SK-N-MC (cell line): ENCODE results near the gene ARHGAP44.

Experiments used
- EZH2 ChIP-seq: fragments of 200-600 bp; sonication (generic); IDR thresholded peaks from one replicate; pipeline ENCODE4 v1.6.1; 2017; ENCODE audit warnings: antibody characterized with exemption
- FOXP2 ChIP-seq: optimal IDR thresholded peaks from 2 replicates; pipeline ENCODE3; 2011; ENCODE audit warnings: mild to moderate bottlenecking, moderate library complexity; ENCODE audit not compliant: insufficient read depth; ENCODE audit errors: extremely low read length, control extremely low read depth
- POLR2AphosphoS5 ChIP-seq: IDR thresholded peaks from 2 replicates; pipeline ENCODE4 v1.6.1; 2012; ENCODE audit warnings: mild to moderate bottlenecking, low read depth, low read length, borderline replicate concordance

DNA sequence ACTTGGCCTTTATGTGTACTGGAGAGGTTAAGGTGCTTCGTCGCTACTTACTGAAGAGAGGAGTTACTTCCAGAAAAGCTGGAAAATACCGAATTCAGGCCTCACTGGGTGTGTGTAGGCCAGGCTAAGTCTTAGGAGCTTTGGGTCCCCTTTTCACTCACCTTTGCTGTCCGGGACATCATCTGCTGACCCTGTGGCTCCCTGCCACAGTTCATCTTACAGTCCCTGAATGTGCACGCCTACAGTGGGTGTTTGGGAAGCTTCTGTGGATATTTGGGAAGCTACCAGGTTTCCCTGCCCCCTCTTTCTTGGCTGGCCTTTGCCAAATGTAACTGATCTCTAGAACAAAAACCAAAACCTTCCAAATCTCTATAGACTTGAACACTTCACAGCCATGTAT, 177.1 kb downstream of the ARHGAP44 start:
- TF ChIP-seq POLR2AphosphoS5 (no peak), EZH2 (no peak), FOXP2 (no peak)
